ENCODE measurements around the gene SPATA31A6.
"Not testable (repeated sequence)": the region's sequence is repeated elsewhere in the genome, so short reads cannot be mapped to it uniquely, and the experiment has no call there.

GRCh38 chr9:42236097-42236496 lies 52.6 kb downstream of the SPATA31A6 start:
- TF ChIP-seq RAD21 (conservative IDR thresholded peaks at IDR 0.05 in 1 of 2, IDR thresholded peaks at IDR 0.05 in 1 of 2); PBX3 (IDR thresholded peaks at IDR 0.05); CTCF (IDR thresholded peaks at IDR 0.05); RFX5 (IDR thresholded peaks at IDR 0.05); MAFK (IDR thresholded peaks at IDR 0.05; ENCODE audit: partially characterized antibody): not testable (repeated sequence)
